ENCODE data around the gene KCNJ18.
"Not testable (repeated sequence)": the region's sequence is repeated elsewhere in the genome, so short reads cannot be mapped to it uniquely, and the experiment has no call there.

DNA sequence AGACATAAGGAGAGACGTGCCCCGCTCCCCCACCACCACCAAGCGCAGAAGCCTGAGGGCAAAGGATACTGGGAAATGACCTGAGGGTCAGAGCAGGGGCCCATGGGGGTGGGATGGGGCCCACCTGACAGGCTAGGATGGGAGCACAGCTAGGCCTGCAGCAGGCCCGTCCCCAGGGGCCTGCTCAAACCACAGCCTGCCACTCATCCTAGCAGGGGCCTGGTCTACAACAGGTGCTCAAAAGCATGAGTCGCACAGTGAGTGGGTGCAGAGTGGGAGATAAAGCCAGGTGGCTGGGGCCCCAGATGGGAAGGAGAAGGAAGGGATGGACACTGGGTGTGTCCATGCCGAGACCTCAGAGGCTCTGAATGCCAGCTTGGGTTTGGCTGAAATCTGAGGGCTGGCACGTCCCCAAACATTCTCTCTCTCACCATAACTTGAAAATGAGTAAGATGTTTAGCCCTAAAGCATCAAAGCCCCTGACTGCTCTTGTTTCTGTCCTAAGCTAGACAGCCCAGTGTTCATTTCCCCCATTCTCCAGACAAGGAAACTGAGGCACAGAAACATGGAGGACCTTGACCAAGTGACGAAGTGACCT, 46.7 kb downstream of the KCNJ18 start:
- not testable (repeated sequence) for TF ChIP-seq TAF1 (IDR thresholded peaks at IDR 0.05; ENCODE audit: low read depth); MXI1 (conservative IDR thresholded peaks at IDR 0.05; ENCODE audit: poor library complexity, severe bottlenecking); EZH2 (IDR thresholded peaks at IDR 0.05; ENCODE audit: borderline replicate concordance, insufficient read depth, low read length, poor library complexity, severe bottlenecking); POLR2AphosphoS5 (IDR thresholded peaks at IDR 0.05); EP300 (conservative IDR thresholded peaks at IDR 0.05; ENCODE audit: poor library complexity, severe bottlenecking)
- TF ChIP-seq, protein P1, sequence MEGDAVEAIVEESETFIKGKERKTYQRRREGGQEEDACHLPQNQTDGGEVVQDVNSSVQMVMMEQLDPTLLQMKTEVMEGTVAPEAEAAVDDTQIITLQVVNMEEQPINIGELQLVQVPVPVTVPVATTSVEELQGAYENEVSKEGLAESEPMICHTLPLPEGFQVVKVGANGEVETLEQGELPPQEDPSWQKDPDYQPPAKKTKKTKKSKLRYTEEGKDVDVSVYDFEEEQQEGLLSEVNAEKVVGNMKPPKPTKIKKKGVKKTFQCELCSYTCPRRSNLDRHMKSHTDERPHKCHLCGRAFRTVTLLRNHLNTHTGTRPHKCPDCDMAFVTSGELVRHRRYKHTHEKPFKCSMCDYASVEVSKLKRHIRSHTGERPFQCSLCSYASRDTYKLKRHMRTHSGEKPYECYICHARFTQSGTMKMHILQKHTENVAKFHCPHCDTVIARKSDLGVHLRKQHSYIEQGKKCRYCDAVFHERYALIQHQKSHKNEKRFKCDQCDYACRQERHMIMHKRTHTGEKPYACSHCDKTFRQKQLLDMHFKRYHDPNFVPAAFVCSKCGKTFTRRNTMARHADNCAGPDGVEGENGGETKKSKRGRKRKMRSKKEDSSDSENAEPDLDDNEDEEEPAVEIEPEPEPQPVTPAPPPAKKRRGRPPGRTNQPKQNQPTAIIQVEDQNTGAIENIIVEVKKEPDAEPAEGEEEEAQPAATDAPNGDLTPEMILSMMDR (IDR thresholded peaks at IDR 0.05; ENCODE audit: poor library complexity, severe bottlenecking): not testable (repeated sequence)
- TF ChIP-seq, protein P2, sequence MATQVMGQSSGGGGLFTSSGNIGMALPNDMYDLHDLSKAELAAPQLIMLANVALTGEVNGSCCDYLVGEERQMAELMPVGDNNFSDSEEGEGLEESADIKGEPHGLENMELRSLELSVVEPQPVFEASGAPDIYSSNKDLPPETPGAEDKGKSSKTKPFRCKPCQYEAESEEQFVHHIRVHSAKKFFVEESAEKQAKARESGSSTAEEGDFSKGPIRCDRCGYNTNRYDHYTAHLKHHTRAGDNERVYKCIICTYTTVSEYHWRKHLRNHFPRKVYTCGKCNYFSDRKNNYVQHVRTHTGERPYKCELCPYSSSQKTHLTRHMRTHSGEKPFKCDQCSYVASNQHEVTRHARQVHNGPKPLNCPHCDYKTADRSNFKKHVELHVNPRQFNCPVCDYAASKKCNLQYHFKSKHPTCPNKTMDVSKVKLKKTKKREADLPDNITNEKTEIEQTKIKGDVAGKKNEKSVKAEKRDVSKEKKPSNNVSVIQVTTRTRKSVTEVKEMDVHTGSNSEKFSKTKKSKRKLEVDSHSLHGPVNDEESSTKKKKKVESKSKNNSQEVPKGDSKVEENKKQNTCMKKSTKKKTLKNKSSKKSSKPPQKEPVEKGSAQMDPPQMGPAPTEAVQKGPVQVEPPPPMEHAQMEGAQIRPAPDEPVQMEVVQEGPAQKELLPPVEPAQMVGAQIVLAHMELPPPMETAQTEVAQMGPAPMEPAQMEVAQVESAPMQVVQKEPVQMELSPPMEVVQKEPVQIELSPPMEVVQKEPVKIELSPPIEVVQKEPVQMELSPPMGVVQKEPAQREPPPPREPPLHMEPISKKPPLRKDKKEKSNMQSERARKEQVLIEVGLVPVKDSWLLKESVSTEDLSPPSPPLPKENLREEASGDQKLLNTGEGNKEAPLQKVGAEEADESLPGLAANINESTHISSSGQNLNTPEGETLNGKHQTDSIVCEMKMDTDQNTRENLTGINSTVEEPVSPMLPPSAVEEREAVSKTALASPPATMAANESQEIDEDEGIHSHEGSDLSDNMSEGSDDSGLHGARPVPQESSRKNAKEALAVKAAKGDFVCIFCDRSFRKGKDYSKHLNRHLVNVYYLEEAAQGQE (IDR thresholded peaks at IDR 0.05; ENCODE audit: borderline replicate concordance): not testable (repeated sequence)
